ENCODE measurements around the gene SULT4A1.

SULT4A1 gene

DNA sequence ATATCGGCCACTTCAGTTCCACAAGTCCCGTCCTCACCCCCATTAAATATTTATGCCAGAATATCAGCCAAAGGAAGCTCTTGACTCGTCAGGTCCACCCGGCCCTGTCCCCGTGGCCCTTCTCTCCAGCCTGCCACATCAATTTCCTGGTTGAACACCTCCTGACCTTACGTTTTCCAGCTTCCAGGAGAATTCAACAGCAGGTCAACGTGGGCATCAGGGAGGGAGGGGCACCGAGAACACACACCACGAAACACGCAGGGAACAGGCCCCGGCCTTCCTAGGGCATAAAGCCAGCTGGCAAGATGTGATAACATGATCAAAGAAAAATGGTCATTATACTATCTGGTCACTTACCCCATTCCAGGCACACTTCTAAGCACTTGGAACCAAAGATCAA lies 15.3 kb downstream of the SULT4A1 start:
- Histone ChIP-seq H3K79me2 (ENCODE audit: low read length) (no peaks in the 10 kb centered on the region), H4K20me1 (ENCODE audit: insufficient read depth, low read length) (no peaks in the 10 kb centered on the region), H3K27ac (ENCODE audit: low read length) (no peak overlapping the region), H3K4me2 (ENCODE audit: low read depth, low read length) (no peak overlapping the region), H3K9me3 (replicated peaks; ENCODE audit: insufficient read depth, low read length) (no peaks in the 10 kb centered on the region), H3K36me3 (replicated peaks; ENCODE audit: insufficient read depth, low read length) (no peaks in the 10 kb centered on the region), H3K4me3 (ENCODE audit: low read length) (no peak overlapping the region), H3K27me3 (replicated peaks; ENCODE audit: insufficient read depth, low read length) (peaks cover 97% of the 10 kb centered on the region), H3K9ac (ENCODE audit: low read length) (no peak overlapping the region), H2AFZ (ENCODE audit: low read length) (no peak overlapping the region), H3K4me1 (ENCODE audit: low read length) (no peaks in the 10 kb centered on the region), H3K9me2 (replicated peaks; ENCODE audit: insufficient read depth, low read length) (no peaks in the 10 kb centered on the region), H3F3A (ENCODE audit: insufficient read depth, low read length) (no peaks in the 10 kb centered on the region)
- TF ChIP-seq EZH2 (optimal IDR thresholded peaks at IDR 0.05; ENCODE audit: low read depth, low read length), result no peak
- no peak for TF ChIP-seq EZH2phosphoT487 (IDR thresholded peaks at IDR 0.05; ENCODE audit: low read length)
- TF ChIP-seq, protein P1, sequence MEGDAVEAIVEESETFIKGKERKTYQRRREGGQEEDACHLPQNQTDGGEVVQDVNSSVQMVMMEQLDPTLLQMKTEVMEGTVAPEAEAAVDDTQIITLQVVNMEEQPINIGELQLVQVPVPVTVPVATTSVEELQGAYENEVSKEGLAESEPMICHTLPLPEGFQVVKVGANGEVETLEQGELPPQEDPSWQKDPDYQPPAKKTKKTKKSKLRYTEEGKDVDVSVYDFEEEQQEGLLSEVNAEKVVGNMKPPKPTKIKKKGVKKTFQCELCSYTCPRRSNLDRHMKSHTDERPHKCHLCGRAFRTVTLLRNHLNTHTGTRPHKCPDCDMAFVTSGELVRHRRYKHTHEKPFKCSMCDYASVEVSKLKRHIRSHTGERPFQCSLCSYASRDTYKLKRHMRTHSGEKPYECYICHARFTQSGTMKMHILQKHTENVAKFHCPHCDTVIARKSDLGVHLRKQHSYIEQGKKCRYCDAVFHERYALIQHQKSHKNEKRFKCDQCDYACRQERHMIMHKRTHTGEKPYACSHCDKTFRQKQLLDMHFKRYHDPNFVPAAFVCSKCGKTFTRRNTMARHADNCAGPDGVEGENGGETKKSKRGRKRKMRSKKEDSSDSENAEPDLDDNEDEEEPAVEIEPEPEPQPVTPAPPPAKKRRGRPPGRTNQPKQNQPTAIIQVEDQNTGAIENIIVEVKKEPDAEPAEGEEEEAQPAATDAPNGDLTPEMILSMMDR (IDR thresholded peaks at IDR 0.05; ENCODE audit: low read length), result no peak
- DNase-seq, result no peak

- TF ChIP-seq EZH2 (optimal IDR thresholded peaks at IDR 0.05; ENCODE audit: low read depth, low read length) (no peak), EZH2phosphoT487 (IDR thresholded peaks at IDR 0.05; ENCODE audit: low read length) (no peak)
- TF ChIP-seq, protein P1 (IDR thresholded peaks at IDR 0.05; ENCODE audit: low read length), result no peak
- Histone ChIP-seq H3K27ac (ENCODE audit: low read length) (no peak overlapping the region), H3K9ac (ENCODE audit: low read length) (no peak overlapping the region), H4K20me1 (ENCODE audit: insufficient read depth, low read length) (no peaks in the 10 kb centered on the region), H3K4me1 (ENCODE audit: low read length) (no peaks in the 10 kb centered on the region), H3K9me3 (replicated peaks; ENCODE audit: insufficient read depth, low read length) (no peaks in the 10 kb centered on the region), H3K36me3 (replicated peaks; ENCODE audit: insufficient read depth, low read length) (no peaks in the 10 kb centered on the region), H3K9me2 (replicated peaks; ENCODE audit: insufficient read depth, low read length) (no peaks in the 10 kb centered on the region), H2AFZ (ENCODE audit: low read length) (no peak overlapping the region), H3K4me3 (ENCODE audit: low read length) (no peak overlapping the region), H3K4me2 (ENCODE audit: low read depth, low read length) (no peak overlapping the region), H3K79me2 (ENCODE audit: low read length) (no peaks in the 10 kb centered on the region), H3F3A (ENCODE audit: insufficient read depth, low read length) (no peaks in the 10 kb centered on the region), H3K27me3 (replicated peaks; ENCODE audit: insufficient read depth, low read length) (peaks cover 97% of the 10 kb centered on the region)
- no peak for DNase-seq
Measured at GRCh38 chr22:43845981-43846380, 16.3 kb downstream of the SULT4A1 start.

- H4K20me1 ChIP-seq (ENCODE audit: insufficient read depth, low read length), result no peaks in the 10 kb centered on the region
- DNase-seq, result no peak
- peaks cover 97% of the 10 kb centered on the region for H3K27me3 ChIP-seq (replicated peaks; ENCODE audit: insufficient read depth, low read length)
- no peaks in the 10 kb centered on the region for H3K79me2 ChIP-seq (ENCODE audit: low read length)
- no peaks in the 10 kb centered on the region for H3K9me3 ChIP-seq (replicated peaks; ENCODE audit: insufficient read depth, low read length)
- H3F3A ChIP-seq (ENCODE audit: insufficient read depth, low read length), result no peaks in the 10 kb centered on the region
- H3K4me2 ChIP-seq (ENCODE audit: low read depth, low read length), result no peak overlapping the region
- H3K36me3 ChIP-seq (replicated peaks; ENCODE audit: insufficient read depth, low read length), result no peaks in the 10 kb centered on the region
- no peak overlapping the region for H2AFZ ChIP-seq (ENCODE audit: low read length)
- H3K9me2 ChIP-seq (replicated peaks; ENCODE audit: insufficient read depth, low read length), result no peaks in the 10 kb centered on the region
- TF ChIP-seq, protein P1 (IDR thresholded peaks at IDR 0.05; ENCODE audit: low read length), result no peak
- TF ChIP-seq EZH2 (optimal IDR thresholded peaks at IDR 0.05; ENCODE audit: low read depth, low read length) (no peak), EZH2phosphoT487 (IDR thresholded peaks at IDR 0.05; ENCODE audit: low read length) (no peak)
- no peak overlapping the region for H3K4me3 ChIP-seq (ENCODE audit: low read length)
- H3K27ac ChIP-seq (ENCODE audit: low read length), result no peak overlapping the region
- H3K9ac ChIP-seq (ENCODE audit: low read length), result no peak overlapping the region
- no peaks in the 10 kb centered on the region for H3K4me1 ChIP-seq (ENCODE audit: low read length)
Measured at GRCh38 chr22:43844560-43845545, 17.5 kb downstream of the SULT4A1 start.
